GM13977 (cell line): ENCODE results near the gene FBXW7.

Experiments used
- DNase-seq: peaks from one replicate; pipeline ENCODE4 v3.0.0; 2012; ENCODE audit warnings: low spot score
- in situ Hi-C: fragments of 300-500 bp; cut with MboI; formaldehyde crosslinking; loops from one replicate; pipeline ENCODE4 v1.12.0; 2022; ENCODE audit warnings: low sequenced_read_pairs, low pct_unique_long_range_greater_than_20kb, mixed read lengths, inconsistent platforms; ENCODE audit not compliant: unreplicated experiment
- TF ChIP-seq, protein P1 (sequence below): IDR thresholded peaks from 2 replicates; pipeline ENCODE4 v1.5.1; 2012; ENCODE audit warnings: mild to moderate bottlenecking, control low read depth; ENCODE audit not compliant: insufficient read depth; ENCODE audit errors: extremely low read depth, missing control alignments

The FBXW7 gene

DNA sequence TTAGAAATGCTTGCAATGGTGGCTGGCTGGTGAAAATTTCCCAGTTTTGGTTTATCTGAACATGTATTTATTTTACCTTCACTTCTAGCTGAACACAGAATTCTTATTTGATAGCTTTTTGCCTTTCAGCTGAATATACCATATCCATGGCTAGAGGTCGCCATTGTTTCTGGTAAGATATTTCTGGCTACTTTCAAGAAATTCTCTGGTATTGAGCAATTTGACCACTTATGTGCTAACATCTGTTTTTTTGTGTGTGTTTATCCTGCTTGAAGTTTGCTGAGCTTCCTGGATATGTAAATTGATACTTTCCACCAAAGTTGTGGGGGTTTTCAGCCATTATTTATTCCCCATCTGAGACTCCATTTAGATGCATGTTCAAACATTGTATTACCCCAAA is 75.4 kb downstream of the FBXW7 start:
- in situ Hi-C loops = no loop called here
- TF ChIP-seq, protein P1, sequence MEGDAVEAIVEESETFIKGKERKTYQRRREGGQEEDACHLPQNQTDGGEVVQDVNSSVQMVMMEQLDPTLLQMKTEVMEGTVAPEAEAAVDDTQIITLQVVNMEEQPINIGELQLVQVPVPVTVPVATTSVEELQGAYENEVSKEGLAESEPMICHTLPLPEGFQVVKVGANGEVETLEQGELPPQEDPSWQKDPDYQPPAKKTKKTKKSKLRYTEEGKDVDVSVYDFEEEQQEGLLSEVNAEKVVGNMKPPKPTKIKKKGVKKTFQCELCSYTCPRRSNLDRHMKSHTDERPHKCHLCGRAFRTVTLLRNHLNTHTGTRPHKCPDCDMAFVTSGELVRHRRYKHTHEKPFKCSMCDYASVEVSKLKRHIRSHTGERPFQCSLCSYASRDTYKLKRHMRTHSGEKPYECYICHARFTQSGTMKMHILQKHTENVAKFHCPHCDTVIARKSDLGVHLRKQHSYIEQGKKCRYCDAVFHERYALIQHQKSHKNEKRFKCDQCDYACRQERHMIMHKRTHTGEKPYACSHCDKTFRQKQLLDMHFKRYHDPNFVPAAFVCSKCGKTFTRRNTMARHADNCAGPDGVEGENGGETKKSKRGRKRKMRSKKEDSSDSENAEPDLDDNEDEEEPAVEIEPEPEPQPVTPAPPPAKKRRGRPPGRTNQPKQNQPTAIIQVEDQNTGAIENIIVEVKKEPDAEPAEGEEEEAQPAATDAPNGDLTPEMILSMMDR = peak; percentile 51
- peak; percentile 30 for DNase-seq

DNA sequence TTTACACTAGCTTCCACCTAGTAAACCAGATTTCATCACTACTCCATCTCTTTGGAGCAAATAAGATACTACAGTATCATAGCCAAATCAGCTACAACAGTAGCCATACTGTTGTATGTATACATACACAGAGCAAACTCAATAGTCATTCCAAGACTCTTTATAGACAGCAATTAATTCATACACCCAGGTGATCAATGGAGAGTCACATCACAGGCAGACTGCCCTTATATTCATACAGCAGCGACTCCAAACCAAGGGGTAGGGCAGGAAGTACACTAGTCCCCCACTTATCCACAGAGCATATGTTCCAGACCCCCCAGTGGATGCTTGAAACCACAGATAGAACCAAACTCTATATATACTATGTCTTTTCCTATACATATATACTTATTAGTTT is 76.6 kb downstream of the FBXW7 start:
- no peak for DNase-seq
- TF ChIP-seq, protein P1 = no peak
- in situ Hi-C loops = no loop called here

DNA sequence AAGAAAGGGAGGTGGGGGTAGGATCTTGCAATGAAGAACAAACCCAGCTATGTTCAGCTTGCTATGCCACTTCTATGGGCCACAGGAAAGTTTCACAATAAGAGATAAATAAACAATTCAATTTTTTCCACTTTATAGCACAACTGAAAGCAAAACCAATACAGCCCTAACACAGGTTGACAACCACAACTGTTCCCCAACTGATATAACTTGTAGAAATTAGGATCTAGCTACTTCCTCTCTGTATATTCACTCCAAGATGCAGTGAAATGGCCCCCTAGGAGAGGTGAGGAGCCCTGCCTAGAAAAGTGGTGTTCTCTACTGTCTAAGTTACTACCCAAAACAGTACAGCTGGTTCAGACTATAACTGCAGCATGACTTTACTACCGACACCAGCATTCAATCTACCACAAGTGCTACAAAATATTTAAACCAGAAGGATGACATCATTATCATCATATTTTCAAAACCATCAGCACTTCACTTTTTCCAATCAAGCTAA is 77.0 kb downstream of the FBXW7 start:
- peak; percentile 21 for DNase-seq
- TF ChIP-seq, protein P1 = no peak
- in situ Hi-C loops = no loop called here

DNA sequence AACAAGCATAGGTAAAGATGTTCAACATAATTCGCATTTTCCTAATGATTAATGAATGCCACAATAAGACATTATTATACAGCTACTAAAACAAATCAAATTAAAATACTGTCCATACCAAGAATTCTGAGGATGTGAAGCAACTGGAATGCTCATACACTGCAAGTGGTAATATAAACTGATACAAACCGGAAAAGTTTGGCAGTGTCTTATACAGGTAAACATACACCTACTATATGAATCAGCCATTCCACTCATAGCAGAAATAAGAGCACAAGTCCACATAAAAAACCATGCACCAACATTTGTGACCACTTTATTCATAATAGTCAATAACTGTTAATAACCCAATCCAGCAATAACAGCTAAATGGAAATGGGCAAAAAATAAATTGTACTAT is 79.3 kb downstream of the FBXW7 start:
- TF ChIP-seq, protein P1 = no peak
- in situ Hi-C loops = no loop called here
- no peak for DNase-seq

DNA sequence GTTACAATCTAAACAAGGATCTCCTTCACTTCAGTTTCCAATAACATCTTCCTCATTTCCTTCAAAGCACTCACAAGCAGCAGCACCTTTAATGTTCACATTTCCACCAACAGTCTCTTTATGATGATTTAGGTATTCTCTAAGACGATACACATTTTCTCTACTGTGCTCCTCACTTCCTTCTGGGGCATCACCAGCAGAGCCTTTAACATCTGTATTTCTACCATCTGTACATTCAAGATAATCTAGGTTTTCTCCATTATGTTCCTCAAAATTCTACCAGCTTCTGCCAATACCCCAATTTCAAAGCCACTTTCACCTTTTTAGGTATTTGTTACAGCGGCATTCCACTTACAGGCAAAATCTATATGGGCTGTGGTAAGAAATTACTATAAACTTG is 80.6 kb downstream of the FBXW7 start:
- TF ChIP-seq, protein P1 = no peak
- in situ Hi-C loops = no loop called here
- DNase-seq = no peak

DNA sequence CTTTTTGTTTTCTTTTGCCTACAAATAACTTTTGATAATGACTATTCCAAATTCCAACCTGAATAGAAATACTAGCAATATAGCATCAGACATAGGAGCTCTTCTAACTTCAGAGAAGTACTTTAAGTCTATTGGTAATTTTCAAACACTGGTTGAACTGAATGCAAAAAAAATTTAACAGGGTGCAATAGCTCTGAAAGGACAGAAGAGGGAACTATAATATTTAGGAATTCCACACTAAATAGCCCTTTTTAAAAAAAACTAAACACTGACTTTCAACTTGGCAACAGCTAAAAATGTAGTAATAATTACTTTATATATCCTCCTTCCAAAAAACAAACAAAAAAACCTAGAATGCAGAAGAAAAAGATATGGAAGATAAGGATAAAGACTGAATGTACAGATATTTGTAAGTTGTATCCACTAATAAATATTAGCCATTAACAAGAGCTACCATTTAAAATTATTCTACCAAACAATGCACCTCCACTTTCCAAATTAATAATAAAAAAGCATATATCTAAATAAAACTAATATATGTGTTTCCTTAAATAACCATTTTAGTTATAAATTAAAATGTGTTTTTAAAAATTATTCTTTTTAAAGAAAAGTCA is 81.4 kb downstream of the FBXW7 start:
- DNase-seq = peak; percentile 19
- in situ Hi-C loops = no loop called here
- TF ChIP-seq, protein P1 = peak; percentile 48
